ENCODE measurements around the gene KRTAP7-1.

Gene KRTAP7-1, protein sequence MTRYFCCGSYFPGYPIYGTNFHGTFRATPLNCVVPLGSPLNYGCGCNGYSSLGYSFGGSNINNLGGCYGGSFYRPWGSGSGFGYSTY

DNA sequence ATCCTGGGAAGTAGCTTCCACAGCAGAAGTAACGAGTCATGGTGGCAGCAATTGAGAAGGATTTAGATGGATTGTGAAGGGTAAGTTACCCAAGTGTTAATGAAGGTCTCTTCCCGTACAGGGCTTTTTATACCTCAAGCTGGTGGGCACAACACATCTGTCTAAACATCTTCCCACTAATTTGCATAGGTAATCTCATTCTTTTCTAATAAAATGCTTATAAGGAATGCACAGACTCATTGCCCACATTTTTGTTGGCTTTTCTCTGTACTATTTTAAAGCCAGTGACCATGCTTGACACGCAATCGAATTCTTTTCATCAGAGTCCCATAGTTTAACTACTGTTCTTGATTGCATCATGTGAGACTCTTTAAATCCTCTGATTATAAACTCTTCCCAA, at the start of gene KRTAP7-1:
TSS of gene KRTAP7-1 (minus strand) at position 101 of the 400 bp plus-strand sequence. CDS start at position 40, 61 bp downstream.
- no peak within 1 kb of the TSS for H3K27ac Mint-ChIP-seq
- H3K4me1 Mint-ChIP-seq (ENCODE audit: low read depth), result no peaks in the 10 kb centered on the region
- no peaks in the 10 kb centered on the region for H3K36me3 Mint-ChIP-seq (ENCODE audit: low read depth)
- no peak within 1 kb of the TSS for H3K4me3 Mint-ChIP-seq
- peaks cover 4% of the 10 kb centered on the region for H3K9me3 Mint-ChIP-seq
- H3K27me3 Mint-ChIP-seq, result peaks cover 19% of the 10 kb centered on the region

- Mint-ChIP-seq H3K27ac (no peak overlapping the region), H3K27me3 (peaks cover 14% of the 10 kb centered on the region), H3K4me3 (no peak overlapping the region), H3K9me3 (no peaks in the 10 kb centered on the region), H3K4me1 (ENCODE audit: low read depth) (no peaks in the 10 kb centered on the region), H3K36me3 (ENCODE audit: low read depth) (no peaks in the 10 kb centered on the region)
Observed at GRCh38 chr21:30874526-30874925, 45.0 kb upstream of the KRTAP7-1 start.

GRCh38 chr21:30847627-30848500, 18.3 kb upstream of the KRTAP7-1 start:
- Mint-ChIP-seq H3K36me3 (ENCODE audit: low read depth) (no peaks in the 10 kb centered on the region), H3K27me3 (peaks cover 4% of the 10 kb centered on the region)

GRCh38 chr21:30842990-30843389, 13.4 kb upstream of the KRTAP7-1 start:
- Mint-ChIP-seq H3K27ac (no peak overlapping the region), H3K27me3 (peaks cover 11% of the 10 kb centered on the region), H3K4me1 (ENCODE audit: low read depth) (no peaks in the 10 kb centered on the region), H3K9me3 (no peaks in the 10 kb centered on the region), H3K36me3 (ENCODE audit: low read depth) (no peaks in the 10 kb centered on the region), H3K4me3 (no peak overlapping the region)

More at GRCh38 chr21:30847627-30848500, 18.3 kb upstream of the KRTAP7-1 start:
- no peaks in the 10 kb centered on the region for H3K4me1 Mint-ChIP-seq (ENCODE audit: low read depth)
- H3K4me3 Mint-ChIP-seq, result no peak overlapping the region
- H3K27ac Mint-ChIP-seq, result no peak overlapping the region
- no peaks in the 10 kb centered on the region for H3K9me3 Mint-ChIP-seq

GRCh38 chr21:30839304-30839703, 9.7 kb upstream of the KRTAP7-1 start:
- no peak overlapping the region for H3K27ac Mint-ChIP-seq
- H3K4me1 Mint-ChIP-seq (ENCODE audit: low read depth), result no peaks in the 10 kb centered on the region
- H3K27me3 Mint-ChIP-seq, result peaks cover 15% of the 10 kb centered on the region
- H3K4me3 Mint-ChIP-seq, result no peak overlapping the region
- no peaks in the 10 kb centered on the region for H3K9me3 Mint-ChIP-seq
- H3K36me3 Mint-ChIP-seq (ENCODE audit: low read depth), result no peaks in the 10 kb centered on the region

- no peaks in the 10 kb centered on the region for H3K4me1 Mint-ChIP-seq (ENCODE audit: low read depth)
- no peak overlapping the region for H3K27ac Mint-ChIP-seq
- H3K4me3 Mint-ChIP-seq, result no peak overlapping the region
- H3K36me3 Mint-ChIP-seq (ENCODE audit: low read depth), result no peaks in the 10 kb centered on the region
- H3K9me3 Mint-ChIP-seq, result no peaks in the 10 kb centered on the region
- H3K27me3 Mint-ChIP-seq, result peaks cover 15% of the 10 kb centered on the region
Observed at GRCh38 chr21:30838536-30838935, 9.0 kb upstream of the KRTAP7-1 start.

GRCh38 chr21:30831194-30831765, 1.7 kb upstream of the KRTAP7-1 start:
- no peaks in the 10 kb centered on the region for H3K36me3 Mint-ChIP-seq (ENCODE audit: low read depth)
- peaks cover 19% of the 10 kb centered on the region for H3K27me3 Mint-ChIP-seq
- no peak overlapping the region for H3K4me3 Mint-ChIP-seq
- no peaks in the 10 kb centered on the region for H3K4me1 Mint-ChIP-seq (ENCODE audit: low read depth)
- H3K9me3 Mint-ChIP-seq, result peaks cover 4% of the 10 kb centered on the region
- H3K27ac Mint-ChIP-seq, result no peak overlapping the region

DNA sequence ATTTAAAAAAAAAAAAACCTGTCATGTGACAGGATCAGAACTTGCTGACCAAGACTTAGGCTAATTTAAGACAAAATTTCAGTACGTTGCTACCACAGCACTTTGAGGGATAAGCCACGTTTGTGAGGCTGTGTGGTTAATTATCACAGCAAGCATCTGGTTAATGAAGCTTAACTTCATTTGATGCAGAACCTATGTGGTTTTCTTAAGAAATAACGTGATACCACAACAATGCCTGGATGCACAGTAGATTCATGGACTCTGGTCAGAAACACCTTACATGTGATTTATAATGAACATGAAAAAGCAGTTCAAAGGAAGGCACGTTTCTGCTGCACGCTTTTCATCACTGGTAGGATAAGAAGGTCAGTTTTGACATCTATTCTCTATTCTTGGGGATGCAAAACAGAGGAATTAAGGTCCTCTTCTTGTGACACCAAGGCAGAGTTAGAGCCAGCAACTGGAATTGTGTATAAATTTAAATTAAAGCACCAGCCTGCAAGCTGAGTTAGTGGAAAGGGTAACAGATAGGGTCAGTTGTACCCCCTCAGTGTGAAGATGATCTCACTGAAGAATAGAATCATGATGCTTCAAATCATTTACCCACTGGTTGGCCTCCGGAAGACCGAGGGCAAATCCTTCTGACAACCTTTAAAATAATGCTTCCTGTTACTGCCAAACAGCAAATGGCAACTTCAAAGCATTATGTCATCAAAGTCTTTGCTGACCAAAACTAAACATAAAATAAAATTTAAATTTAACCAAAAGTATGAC, 10.5 kb downstream of the KRTAP7-1 start:
- no peaks in the 10 kb centered on the region for H3K36me3 Mint-ChIP-seq (ENCODE audit: low read depth)
- no peak overlapping the region for H3K27ac Mint-ChIP-seq
- no peak overlapping the region for H3K4me3 Mint-ChIP-seq
- no peaks in the 10 kb centered on the region for H3K9me3 Mint-ChIP-seq
- H3K27me3 Mint-ChIP-seq, result peaks cover 13% of the 10 kb centered on the region
- H3K4me1 Mint-ChIP-seq (ENCODE audit: low read depth), result no peaks in the 10 kb centered on the region

- no peak within 1 kb of the TSS for H3K4me3 Mint-ChIP-seq
- H3K27ac Mint-ChIP-seq, result no peak within 1 kb of the TSS
- no peaks in the 10 kb centered on the region for H3K36me3 Mint-ChIP-seq (ENCODE audit: low read depth)
- H3K9me3 Mint-ChIP-seq, result no peaks in the 10 kb centered on the region
- peaks cover 16% of the 10 kb centered on the region for H3K27me3 Mint-ChIP-seq
- H3K4me1 Mint-ChIP-seq (ENCODE audit: low read depth), result no peaks in the 10 kb centered on the region
Observed at GRCh38 chr21:30813174-30813573, 16.4 kb downstream of the KRTAP7-1 start, which contains the start of gene KRTAP8-1. KRTAP8-1 (minus strand) TSS chr21:30813274; CDS start chr21:30813220, 54 bp downstream.

GRCh38 chr21:30800605-30801004, 29.0 kb downstream of the KRTAP7-1 start:
- H3K36me3 Mint-ChIP-seq (ENCODE audit: low read depth), result no peaks in the 10 kb centered on the region
- H3K4me1 Mint-ChIP-seq (ENCODE audit: low read depth), result no peaks in the 10 kb centered on the region
- H3K27ac Mint-ChIP-seq, result no peak overlapping the region
- H3K9me3 Mint-ChIP-seq, result peaks cover 4% of the 10 kb centered on the region
- no peaks in the 10 kb centered on the region for H3K27me3 Mint-ChIP-seq
- no peak overlapping the region for H3K4me3 Mint-ChIP-seq

DNA sequence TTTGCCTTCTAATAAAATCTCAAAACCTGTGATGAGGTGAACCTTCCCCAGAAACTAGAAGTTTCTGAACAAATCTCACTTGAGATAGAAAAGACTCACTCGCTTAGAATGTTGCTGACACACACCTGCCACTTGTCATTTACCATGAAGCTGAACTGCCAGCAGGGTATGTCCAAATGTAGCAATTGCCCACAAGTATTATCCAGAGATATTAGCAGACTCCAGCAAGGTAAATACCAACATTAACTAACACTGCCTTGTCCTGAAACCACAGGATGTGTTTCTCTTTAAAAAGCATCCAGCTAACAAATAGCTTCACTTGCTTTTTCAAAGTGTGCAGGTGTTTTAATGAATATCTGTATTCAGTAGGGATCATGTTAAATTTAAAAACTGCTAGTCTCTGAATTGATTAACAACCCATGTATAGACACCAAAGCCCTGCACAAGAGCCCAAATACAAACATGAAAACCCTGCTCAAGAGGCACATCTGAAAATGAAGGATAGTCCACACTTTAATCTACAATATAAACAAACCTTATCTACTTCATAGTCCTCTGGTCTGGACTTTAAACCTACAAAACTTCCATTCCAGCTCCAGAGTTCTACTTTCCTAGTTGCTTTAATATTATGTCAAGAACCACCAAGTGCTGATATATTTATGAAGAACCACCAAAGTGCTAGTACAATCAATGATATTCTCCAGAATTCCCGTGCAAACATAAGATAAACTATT, 35.8 kb downstream of the KRTAP7-1 start:
- peaks cover 4% of the 10 kb centered on the region for H3K27me3 Mint-ChIP-seq
- H3K9me3 Mint-ChIP-seq, result no peaks in the 10 kb centered on the region
- H3K4me1 Mint-ChIP-seq (ENCODE audit: low read depth), result no peaks in the 10 kb centered on the region
- H3K4me3 Mint-ChIP-seq, result no peak overlapping the region
- no peak overlapping the region for H3K27ac Mint-ChIP-seq
- no peaks in the 10 kb centered on the region for H3K36me3 Mint-ChIP-seq (ENCODE audit: low read depth)

GRCh38 chr21:30779249-30779648, 50.3 kb downstream of the KRTAP7-1 start:
- H3K27me3 Mint-ChIP-seq, result peaks cover 4% of the 10 kb centered on the region
- H3K36me3 Mint-ChIP-seq (ENCODE audit: low read depth), result no peaks in the 10 kb centered on the region
- no peaks in the 10 kb centered on the region for H3K9me3 Mint-ChIP-seq
- no peaks in the 10 kb centered on the region for H3K4me1 Mint-ChIP-seq (ENCODE audit: low read depth)
- H3K27ac Mint-ChIP-seq, result no peak overlapping the region
- H3K4me3 Mint-ChIP-seq, result no peak overlapping the region

Measured in stimulated activated naive CD8-positive, alpha-beta T cell treated with anti-CD3 and anti-CD28 coated beads, Interleukin-15, Interleukin-2, amounts not matched to agents 100 ng/mL and 50 ng/mL, for 24 hours (primary cell).